Gastrocnemius medialis (tissue), 4 donors: ENCODE data around the gene SPATA32.

ENCODE experiments used
- CTCF ChIP-seq, 5 experiments: fragments of 450-650 bp in 3 of 5; fragments of 200-600 bp in 2 of 5; sonication (generic) in 2 of 5; IDR thresholded peaks in 4 of 5; conservative IDR thresholded peaks in 1 of 5; 1 replicate in 4 of 5; 2 replicates in 1 of 5; pipeline ENCODE4 v1.5.1; 2016 to 2019; ENCODE audit warnings: antibody characterized with exemption in 5 of 5, mild to moderate bottlenecking in 3 of 5, moderate library complexity in 3 of 5
- POLR2A ChIP-seq, 2 donors: fragments of 450-650 bp; IDR thresholded peaks; one replicate each; pipeline ENCODE4 v1.6.1; 2017; ENCODE audit warnings: antibody characterized with exemption in 2 of 2, mild to moderate bottlenecking in 2 of 2, moderate library complexity in 2 of 2

- no peak for TF ChIP-seq CTCF (IDR thresholded peaks at IDR 0.05 in 4 of 5, conservative IDR thresholded peaks at IDR 0.05 in 1 of 5)
- TF ChIP-seq POLR2A (IDR thresholded peaks at IDR 0.05): no peak
These were observed 32.0 kb downstream of the SPATA32 start for GRCh38 chr17:45229681-45230409.
